CD4-positive, alpha-beta T cell treated with Interleukin-15 for 1 hour (primary cell): ENCODE results near the gene SAMD14.
A peak's percentile ranks its signal among the peaks of the same experiment; 100 is the strongest.

ENCODE experiments used
- DNase-seq: peaks from one replicate; pipeline ENCODE4 v3.0.0-alpha.2; 2020

Gene SAMD14

DNA sequence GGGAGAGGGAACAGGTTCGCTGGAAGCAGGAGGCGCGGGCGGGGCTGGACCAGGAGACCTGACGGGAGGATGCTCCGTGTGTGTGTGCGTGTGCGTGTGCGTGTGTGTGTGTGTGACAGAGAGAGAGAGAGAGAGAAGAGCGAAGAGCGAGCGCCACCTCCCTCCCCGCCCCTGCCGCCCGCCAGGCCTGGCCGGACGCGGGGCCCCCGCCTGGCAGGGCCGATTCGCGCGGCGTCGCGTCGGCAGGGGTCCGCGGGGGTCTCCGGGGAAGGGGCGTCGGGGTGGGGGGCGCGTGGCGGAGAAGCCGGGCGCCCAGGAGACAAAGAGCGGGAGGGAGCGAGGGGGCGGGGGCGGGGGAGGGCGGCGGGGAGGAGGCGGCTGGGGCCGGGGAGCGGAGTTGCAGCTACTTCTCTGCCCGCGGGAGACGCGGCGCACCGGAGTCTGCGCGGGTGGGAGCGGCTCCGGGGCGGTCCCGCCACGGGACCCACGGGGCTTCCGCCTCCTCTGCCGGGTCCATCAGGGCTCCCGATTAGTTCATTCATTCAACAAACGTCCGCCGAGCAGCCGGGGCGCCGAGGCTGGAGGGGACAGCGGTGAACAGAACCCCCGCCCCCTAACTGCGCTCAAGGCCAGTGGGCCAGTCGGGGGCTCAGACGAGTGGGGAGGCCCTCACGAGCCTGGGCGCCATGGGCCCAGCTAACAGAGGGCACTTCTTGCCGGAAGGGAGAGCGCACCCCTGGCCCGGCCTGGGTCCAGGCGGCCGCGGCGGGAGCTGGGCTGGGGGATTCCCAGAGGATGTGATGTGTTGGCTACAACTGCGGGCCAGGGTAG, at the start of gene SAMD14:
SAMD14 (minus strand) TSS at position 433 of the 831 bp plus-strand sequence. CDS start 5,201 bp downstream, outside the sequence.
- peak; percentile 60 for DNase-seq

DNA sequence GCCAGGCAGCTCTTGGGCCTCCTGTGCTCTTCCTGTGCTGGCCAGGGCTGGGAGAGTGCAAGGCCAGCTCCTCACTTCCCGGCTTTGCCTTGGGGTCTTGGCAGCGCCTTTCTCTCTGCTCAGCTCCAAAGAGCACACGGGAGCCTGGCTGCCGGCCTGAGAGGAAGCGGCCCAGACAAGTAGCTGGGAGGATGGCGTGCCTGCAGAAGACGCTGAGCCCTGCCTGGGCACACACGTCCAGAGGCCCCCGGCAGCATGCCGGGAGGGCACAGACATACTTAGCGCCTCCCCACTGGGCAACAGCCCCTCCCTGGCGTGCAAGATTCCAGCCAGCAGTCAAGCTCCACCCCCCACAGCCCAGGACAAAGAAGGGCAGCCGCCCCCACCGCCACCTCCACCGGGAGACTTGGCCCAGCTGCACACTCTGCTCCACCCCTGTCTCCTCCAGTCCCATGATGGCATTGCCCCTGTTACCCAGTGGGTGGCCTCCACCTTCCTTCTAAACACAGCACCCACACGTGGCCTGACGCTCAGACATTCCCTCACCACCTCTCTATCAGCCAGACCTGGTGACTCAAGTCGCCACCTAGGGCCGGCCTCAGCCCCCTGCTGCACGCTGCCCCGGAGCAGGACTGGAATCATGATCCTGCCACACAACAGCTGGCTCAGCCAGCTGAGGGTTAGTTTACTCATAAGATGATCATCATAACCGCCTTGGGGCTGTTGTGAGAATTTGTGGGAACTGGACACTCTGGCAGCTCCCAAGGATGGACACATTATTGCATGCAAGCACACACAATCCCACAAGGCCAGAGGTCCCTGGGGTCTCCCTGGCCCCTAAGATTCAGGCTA, 48.2 kb upstream of the SAMD14 start:
- peak; percentile 51 for DNase-seq

DNA sequence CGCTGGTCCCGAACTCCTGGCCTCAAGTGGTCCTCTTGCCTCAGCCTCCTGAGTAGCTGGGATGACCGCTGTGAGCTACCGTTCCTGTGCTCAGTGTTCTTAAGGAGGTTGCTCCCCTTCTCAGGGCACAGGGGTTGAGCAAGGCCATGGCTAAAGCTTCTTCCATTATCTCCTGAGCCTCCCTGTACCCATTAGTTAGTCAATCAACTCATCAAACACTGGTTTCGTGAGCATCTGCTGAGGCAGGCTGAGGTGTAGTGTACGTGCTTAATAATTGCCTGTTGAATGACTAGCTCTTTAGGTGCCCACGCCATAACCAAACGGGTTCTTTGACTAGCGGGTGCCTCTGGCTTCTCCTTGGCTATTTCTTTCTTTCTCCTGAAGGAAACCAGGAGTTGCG, 47.5 kb upstream of the SAMD14 start:
- no peak for DNase-seq

DNA sequence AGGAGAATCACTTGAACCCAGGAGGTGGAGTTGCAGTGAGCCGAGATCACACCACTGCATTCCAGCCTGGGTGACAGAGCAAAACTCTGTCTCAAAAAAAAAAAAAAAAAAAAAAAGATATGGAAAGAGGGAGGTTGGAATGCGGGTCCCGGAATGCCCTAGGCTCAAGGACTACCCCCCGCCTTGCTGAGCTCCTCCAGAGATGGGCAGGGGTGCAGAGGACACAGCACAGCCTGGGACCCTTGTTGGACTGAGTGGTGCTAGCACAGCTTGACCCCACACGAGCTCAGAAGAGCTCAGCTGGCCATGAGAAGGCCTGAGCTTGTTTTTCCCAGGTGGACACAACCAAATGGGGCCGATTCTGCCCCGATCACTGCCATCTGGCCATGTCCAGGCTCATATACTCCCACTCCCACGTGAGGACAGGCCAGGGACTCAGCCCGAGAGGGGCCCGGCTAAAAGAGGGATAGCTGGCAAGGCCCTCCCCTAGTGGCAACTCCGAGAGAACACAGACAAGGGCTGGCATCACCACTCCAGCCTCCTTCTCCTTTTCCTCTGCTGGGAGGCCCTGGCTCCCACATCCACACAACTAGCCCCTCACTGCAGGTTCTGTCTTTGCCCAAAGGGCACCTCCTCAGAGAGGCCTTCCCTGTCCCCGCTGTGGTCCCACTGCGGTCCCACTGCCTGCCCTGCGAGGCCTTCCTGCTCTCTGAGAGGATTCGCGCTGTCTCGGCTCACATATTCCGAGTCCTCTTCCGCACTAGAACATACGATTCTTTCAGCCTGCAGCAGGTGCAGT, 46.8 kb upstream of the SAMD14 start:
- no peak for DNase-seq

DNA sequence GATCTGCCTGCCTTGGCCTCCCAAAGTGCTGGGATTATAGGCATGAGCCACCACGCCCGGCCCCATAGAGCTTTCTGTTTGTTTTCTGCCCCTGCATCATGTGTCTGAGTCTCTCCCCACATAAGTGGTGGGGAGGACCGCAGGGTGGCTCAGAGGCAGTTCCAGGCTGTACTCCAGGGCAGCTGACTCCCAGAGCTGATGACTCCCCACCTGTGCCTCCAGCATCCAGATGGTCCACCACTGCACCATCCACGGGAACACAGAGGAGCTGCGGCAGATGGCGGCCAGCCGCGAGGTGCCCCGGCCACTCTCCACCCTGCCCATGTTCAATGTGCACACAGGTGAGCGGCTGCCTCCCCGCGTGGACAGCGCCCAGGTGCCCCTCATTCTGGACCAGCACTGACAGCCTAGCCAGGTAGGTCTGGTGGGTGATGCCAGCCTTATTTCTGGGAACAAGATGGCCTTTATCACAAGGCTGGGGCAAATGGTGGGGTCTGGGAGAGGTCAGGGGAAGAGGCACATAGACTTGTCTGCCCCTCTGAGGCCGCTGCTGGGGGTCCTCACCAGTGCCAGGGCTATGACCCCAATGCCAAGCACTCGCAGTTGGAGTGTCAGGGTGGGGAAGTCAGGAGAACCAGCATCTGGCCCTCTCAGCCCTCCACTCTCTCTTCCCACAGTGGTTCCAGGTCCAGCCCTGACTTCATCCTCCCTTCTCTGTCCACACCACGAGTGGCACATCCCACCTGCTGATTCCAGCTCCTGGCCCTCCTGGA, 45.3 kb upstream of the SAMD14 start:
- no peak for DNase-seq

DNA sequence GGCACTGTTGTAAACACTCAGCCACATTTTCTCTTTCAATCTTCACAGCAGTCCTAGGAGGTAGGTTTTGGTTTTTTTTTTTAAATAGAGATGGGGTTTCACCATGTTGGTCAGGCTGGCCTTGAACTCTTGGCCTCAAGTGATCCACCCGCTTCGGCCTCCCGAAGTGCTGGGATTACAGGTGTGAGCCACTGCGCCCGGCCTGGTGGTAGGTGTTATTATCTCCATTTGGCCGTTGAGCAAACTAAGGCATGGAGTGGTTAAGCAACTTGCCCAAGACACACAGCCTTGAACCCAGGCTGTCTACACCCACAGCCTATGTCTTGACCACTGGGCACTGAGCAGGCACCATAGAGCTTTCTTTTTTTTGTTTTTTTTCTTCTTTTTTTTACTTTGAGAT, 44.5 kb upstream of the SAMD14 start:
- DNase-seq = no peak

DNA sequence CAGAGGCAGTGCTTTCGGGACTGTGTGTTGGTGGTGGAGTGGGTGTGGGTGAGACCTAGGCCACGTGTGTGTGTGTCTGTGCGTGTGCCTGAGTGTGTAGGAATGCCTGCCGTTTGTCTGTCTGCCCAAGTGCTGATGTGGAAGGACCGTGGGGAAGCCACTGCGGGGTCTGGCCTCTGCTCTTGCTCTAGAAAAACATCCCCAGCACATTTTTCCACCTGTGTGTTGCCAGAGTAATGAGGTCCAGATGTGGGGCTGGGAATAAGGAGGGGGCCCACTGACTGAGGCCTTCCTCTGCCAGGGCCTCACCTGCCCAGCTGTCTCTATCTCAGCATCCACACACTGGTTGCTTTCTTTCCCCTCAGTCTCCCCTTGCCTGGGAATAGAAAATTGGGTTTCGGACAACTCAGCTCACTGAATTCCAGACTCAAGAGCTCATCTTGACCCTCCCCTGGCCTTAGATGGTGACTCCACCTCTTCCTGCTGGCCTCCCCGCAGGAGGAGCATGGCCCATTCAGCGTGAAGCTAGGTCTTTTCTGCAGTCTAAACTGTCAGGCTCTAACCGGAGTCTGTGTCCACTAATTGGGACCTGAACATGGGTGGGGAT, 43.5 kb upstream of the SAMD14 start:
- DNase-seq = no peak

DNA sequence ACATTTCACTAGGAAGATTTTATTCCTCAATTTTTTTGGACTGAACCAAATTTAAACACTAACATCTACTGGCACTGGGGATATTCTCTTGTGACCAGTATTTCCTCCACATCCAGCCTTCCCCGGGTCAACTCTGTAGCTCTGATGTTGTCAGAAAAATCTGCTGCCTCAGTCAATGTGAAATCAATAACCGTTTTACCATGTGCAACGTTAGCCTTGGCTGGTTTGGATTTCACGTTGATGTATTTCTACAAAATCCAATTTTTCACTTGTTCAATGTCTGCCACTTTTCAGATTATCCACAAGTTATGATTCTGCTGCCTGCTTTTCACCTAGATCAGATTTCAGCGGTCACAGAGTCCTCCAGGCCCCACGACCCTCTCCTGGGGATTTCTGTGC, 43.0 kb upstream of the SAMD14 start:
- no peak for DNase-seq

DNA sequence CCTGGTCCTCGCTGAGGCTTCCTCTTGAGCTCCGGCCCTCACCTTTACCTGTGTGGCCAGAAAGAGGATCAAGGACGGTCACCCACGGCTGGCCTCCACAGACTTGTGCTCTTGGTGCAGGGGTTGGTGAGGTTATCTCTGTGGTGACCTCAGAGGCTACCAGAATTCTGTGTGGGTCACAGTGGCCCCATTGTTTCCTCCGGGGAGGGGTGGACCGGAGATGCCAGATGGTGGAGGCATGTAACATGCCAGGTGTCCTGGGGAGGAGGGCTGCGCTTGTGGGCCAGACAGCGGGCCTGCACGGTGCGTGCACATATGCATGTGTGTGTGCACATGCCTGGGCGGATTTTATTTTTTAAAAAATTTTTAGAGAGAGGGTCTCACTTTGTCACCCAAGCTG, 42.2 kb upstream of the SAMD14 start:
- no peak for DNase-seq

DNA sequence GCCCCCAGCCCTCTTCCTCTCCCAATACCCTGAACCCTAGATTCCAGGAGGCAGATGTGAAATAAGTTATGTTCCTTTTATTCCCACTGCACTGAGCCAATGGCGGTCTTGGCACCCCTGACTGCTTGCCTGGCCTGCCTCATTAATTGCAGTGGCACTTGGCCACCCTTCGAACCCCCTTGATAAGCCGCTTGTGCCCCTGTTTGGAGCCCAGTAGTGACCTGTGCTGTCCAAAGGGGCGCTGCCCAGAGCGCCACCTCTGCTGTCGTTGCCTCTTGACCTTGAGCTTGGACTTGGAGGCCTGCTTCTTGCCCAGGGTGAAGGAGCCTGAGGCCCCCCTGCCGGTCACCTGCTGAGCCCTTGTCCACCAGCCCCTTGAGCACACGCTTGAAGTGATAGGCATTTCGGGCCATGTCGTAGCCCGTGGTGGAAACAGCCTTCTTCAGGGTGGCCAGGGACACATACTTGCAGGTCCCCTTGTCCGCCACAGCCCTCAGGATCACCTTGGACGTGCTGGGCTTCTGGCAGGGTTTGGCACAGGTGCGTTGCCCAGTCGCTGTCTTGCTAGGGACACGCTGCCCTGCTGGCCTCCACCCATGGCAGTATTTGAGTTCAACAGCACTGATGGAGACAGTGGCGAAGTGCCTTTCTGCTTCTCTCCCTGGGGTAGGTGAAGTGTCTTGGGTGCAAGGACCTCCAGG, 41.6 kb upstream of the SAMD14 start:
- no peak for DNase-seq

DNA sequence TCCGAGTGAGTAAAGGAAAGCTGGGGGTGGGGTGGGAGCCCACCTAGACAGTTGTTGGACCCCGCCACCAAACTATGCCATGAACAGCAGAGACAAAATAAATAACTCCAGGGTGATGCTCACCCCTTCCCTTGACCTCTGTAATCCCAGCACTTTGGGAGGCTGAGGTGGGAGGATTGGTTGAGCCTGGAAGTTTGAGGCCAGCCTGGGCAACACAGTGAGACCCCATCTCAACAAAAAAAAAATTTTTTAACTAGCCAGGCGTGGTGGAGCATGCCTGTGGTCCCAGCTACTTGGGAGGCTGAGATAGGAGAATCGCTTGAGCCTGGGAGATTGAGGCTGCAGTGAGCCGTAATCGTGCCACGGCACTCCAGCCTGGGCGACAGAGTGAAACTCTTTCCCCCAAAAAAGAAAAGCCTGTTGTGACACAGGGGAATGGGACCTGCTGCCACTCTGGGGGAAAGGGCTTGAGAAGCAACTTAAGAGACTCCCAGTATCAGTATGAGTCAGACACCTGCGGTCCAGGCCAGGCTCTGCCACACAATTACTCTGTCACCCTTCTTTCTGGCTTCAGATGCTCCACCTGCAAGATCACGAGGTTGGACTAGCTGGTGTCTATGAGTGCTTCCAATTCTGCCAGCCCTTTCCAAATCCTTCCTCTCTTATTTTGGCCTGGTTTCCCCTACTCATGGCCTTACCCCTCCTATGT, 40.9 kb upstream of the SAMD14 start:
- no peak for DNase-seq

DNA sequence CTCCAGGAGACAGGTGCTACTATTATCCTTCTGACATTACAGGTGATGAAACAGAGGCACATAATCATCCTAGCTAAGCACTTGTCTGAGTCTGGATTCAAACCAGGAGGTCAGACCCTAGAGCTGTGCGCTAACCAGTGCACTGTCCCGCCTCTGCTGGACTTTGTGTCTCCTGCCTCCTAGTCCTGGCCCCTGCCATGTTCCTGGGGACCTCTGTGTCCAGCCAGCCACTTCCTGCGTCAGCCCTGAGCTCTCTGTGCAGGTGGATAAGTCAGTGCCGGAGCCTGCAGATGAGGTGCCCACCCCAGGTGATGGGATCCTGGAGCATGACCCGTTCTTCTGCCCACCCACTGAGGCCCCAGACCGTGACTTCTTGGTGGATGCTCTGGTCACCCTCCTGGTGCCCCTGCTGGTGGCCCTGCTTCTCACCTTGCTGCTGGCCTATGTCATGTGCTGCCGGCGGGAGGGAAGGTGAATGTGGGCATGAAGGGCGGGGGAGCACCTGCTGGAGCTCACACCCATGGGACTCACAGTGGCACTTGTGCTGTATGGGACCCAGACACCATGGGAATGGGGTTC, 40.0 kb upstream of the SAMD14 start:
- DNase-seq = no peak

DNA sequence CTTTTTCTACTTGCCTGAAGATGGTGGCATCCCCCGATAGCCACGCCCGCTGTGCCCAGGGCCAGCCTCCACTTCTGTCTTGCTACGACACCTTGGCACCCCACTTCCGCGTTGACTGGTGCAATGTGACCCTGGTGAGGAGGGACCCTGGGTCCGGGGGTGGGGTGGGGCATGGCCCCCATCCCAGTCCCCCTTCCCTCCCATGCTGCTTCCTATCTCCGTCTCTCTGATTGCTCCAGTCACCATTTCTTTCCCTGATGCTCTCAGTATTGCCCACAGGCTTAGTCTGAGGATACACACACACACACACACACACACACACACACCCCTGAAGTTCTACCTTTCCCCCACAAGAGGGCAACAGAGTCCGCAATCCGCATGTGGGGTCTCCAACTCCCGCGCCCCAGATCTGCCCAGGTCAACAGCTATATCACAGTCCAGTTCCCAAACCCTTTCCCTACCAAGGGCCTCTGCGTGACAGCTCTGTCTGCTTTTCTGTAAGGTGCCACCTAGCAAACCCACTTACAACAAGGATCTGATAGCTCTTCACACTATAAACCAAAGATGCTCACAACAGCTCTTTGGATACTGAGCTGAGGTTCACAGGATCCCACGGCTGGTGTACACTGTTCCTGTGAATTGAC, 39.3 kb upstream of the SAMD14 start:
- peak; percentile 78 for DNase-seq

DNA sequence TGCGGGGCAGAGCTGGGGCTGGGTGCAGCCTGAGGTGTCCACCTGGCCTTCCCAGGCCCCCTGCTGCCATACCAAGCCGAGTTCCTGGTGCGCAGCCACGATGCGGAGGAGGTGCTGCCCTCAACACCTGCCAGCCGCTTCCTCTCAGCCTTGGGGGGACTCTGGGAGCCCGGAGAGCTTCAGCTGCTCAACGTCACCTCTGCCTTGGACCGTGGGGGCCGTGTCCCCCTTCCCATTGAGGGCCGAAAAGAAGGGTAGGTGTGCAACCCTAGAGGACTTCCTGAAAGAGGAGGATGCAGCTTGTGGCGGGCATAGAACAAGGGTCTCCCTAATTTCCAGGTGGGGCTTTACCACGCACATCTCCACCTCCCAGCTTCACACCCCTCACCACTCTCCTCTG, 38.4 kb upstream of the SAMD14 start:
- DNase-seq = no peak

DNA sequence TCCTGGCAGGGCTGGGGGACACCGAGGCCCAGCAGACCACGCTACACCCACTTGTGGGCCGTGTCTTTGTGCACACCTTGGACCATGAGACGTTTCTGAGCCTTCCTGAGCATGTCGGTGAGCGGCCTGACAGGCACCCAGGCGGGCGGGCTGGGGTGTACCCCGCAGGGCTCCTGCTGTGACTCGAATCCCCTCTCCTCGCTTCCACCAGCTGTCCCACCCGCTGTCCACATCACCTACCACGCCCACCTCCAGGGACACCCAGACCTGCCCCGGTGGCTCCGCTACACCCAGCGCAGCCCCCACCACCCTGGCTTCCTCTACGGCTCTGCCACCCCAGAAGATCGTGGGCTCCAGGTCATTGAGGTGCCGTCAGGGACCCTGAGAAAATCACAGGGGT, 37.4 kb upstream of the SAMD14 start:
- no peak for DNase-seq

DNA sequence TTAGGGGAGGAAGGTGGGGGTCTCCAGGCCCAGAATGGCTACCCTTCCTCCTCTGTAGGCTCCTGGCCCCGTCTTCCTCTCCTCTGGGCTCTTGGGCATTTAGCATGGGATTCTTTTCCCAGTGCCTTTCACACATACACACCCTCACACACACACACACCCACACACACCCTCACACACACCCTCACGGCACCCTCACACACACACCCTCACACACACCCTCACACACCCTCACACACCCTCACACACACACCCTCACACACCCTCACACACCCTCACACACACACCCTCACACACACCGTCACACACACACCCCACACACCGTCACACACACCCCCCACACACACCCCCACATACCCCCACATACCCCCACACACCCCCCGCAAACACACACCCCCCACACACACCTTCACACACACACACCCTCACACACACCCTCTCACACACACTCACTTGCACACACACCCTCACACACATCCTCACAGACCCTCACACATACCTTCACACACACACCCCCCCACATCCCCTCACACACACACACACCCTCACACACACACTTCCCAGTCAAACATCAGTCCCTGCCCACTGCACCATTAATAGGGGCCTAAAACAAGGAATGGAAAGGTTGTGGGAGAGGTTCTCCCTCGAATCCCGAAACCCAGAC, 36.7 kb upstream of the SAMD14 start:
- DNase-seq = no peak

DNA sequence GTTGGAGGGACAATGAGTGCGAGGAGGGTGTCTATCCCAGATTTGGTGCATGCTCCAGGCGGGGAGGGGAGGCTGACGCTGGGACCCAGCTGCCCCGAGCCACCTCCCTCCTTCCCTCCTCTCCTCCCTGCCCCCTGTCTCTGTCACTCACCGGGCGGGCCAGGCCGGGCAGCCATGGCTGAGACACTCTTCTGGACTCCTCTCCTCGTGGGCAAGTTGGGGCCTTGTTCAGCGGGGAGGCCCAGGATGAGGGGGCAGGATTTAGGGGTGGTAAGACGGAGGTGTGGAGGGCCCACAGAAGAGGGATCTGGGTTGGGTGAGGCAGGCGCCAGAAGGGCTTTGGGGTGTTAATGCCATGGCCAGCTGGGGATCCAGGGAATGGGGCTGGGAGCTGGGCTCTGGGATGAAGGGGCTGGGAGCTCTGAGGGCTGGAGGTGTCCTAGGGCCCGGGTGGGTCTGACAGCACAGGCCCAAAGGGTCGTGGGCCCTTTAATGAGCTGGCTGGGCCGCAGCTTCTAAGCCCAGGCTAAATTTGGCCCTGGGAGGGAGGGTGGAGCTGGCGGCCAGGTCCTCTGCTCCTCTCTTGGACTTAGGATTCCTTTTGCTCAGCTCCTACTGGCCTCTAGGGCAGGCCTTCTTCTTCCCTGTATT, 36.0 kb upstream of the SAMD14 start, which contains the start of gene SGCA:
SGCA (plus strand) TSS at position 139 of the 651 bp plus-strand sequence; CDS start at position 175, 36 bp downstream.
- no peak for DNase-seq

DNA sequence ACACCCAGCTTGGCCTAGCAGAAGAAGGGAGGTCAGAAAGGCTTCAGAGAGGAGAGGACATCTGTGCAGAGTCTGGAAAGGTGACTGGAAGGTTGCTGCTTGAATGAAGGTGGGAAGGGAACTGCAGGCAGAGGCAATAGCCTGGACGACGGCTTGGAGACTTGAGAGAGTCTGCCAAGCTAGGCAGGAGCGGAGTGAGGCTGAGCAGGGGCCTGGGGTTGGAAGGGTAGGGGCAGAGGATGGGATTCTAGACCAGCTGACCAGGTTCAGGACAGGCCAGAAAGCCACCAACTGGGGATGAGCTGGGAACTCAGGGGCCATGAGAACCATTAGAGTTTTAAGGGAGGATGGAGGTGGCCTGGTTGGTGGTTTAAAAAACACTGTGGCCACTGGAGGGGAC, 35.5 kb upstream of the SAMD14 start:
- DNase-seq = no peak

DNA sequence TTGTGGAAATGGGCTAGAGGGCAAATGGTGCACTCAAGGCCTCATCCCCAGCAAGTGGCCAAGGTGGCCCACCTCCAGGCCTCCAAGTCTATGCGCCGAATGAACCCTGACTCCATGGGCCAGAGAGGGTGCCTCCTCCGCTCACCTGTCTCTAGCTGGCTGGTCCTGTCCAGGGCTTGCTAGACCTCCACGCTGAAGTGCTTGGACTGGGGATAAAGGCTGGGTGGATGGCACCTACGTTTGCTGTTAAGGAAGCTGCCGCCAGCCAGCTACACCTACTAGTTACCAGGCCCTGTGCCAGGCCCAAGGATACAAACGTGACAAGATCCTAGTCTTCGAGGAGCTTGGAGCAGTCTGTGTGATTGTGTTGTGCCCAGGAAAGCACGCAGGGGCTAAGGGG, 35.1 kb upstream of the SAMD14 start:
- DNase-seq = no peak
